Left lung (tissue), 10 donors: ENCODE data around the gene HMGCS2. TPM values are rescaled to one million over a fixed set of nuclear protein-coding genes. Genes with fewer than 3 reads are reported as not detected.

ENCODE experiments used
- ATAC-seq: fragments of 200-7000 bp; cut with Tn5 transposase; one replicate; pipeline ENCODE4 v1.9.1; 2020; ENCODE audit warnings: moderate library complexity
- DNase-seq, 4 donors: peaks; one replicate each; pipeline ENCODE4 v3.0.0-alpha.2; 2013 to 2020
- H3K27ac ChIP-seq, 2 donors: fragments of 200-600 bp; sonication (generic) in 1 of 2; one replicate each; pipeline versions ENCODE4 v1.5.0 to v1.8.0; 2020 to 2021
- H3K27me3 ChIP-seq, 2 donors: fragments of 200-600 bp; sonication (generic) in 1 of 2; one replicate each; pipeline versions ENCODE4 v1.5.0 to v1.8.0; 2020 to 2021
- H3K36me3 ChIP-seq, 2 donors: fragments of 200-600 bp; sonication (generic) in 1 of 2; one replicate each; pipeline versions ENCODE4 v1.5.0 to v1.8.0; 2020 to 2021
- H3K4me1 ChIP-seq, 2 donors: fragments of 200-600 bp; one replicate each; pipeline ENCODE4 v1.8.0; 2021
- H3K4me3 ChIP-seq, 2 donors: fragments of 200-600 bp; sonication (generic) in 1 of 2; one replicate each; pipeline versions ENCODE4 v1.5.0 to v1.8.0; 2020 to 2021; ENCODE audit warnings: mild to moderate bottlenecking in 1 of 2
- H3K9me3 ChIP-seq, 2 donors: fragments of 200-600 bp; sonication (generic) in 1 of 2; one replicate each; pipeline versions ENCODE4 v1.5.0 to v1.8.0; 2020 to 2021
- intact Hi-C, 2 donors: fragments of 100-400 bp; cut with DNase I; formaldehyde crosslinking; loops; one replicate each; pipeline versions ENCODE4 v1.11.2 to v1.14.2; 2022
- polyA plus RNA-seq, 6 donors: library from polyadenylated mRNA; unstranded; fragments of 120-200 nt; gene quantifications; one replicate each; pipeline ENCODE4 v1.2.1, GENCODE V29; 2013; ENCODE audit not compliant: insufficient read length in 6 of 6
- total RNA-seq, 2 donors: library from RNA; stranded (reverse); fragmentation: NEBNext Ultra II Directional; extraction: Animal tissue kit (Norgen Biotek cat#: 25700); gene quantifications; one replicate each; pipeline ENCODE4 v1.2.1, GENCODE V29; 2021
- TF ChIP-seq, protein P1 (sequence below), 2 donors: fragments of 200-600 bp; sonication (generic) in 1 of 2; IDR thresholded peaks; one replicate each; pipeline versions ENCODE4 v1.5.0 to v1.8.0; 2021; ENCODE audit warnings: antibody characterized with exemption in 2 of 2
- donor health status: DM: no; HTN: yes; CAD: no.
- donor health status: DM: no; HTN: no; CAD: no.

The HMGCS2 gene
- total and polyA plus RNA-seq, 8 donors = 0.26 to 1.2 (median 0.58) TPM; not detected in 1

DNA sequence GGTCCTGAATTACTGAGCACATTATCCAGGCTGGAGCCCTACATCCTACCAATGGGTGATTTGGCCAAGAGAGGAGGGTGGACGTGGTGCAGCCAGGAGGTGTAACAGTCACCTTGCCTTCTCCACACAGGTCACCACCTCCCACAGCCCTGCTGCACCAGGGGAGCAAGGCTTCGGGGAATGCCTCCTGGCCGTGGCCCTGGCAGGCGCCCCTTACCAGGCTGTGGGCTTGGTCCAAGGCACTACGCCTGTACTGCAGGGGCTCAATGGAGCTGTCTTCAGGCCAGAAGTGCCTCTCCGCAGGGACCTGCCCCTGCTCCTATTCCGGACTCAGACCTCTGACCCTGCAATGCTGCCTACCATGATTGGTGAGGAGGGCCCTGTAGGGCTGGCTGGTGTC lies 26.0 kb downstream of the HMGCS2 start:
- ATAC-seq (no peak), DNase-seq (no peak)
- intact Hi-C loops = no loop called here
- Histone ChIP-seq H3K9me3 (no peaks in the 10 kb centered on the region), H3K4me3 (no peak overlapping the region), H3K4me1 (no peaks in the 10 kb centered on the region), H3K27me3 (no peaks in the 10 kb centered on the region), H3K36me3 (peaks cover 0 to 9% of the 10 kb centered on the region in 2 donors), H3K27ac (no peak overlapping the region)
- TF ChIP-seq, protein P1, sequence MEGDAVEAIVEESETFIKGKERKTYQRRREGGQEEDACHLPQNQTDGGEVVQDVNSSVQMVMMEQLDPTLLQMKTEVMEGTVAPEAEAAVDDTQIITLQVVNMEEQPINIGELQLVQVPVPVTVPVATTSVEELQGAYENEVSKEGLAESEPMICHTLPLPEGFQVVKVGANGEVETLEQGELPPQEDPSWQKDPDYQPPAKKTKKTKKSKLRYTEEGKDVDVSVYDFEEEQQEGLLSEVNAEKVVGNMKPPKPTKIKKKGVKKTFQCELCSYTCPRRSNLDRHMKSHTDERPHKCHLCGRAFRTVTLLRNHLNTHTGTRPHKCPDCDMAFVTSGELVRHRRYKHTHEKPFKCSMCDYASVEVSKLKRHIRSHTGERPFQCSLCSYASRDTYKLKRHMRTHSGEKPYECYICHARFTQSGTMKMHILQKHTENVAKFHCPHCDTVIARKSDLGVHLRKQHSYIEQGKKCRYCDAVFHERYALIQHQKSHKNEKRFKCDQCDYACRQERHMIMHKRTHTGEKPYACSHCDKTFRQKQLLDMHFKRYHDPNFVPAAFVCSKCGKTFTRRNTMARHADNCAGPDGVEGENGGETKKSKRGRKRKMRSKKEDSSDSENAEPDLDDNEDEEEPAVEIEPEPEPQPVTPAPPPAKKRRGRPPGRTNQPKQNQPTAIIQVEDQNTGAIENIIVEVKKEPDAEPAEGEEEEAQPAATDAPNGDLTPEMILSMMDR (IDR thresholded peaks at IDR 0.05) = no peak

DNA sequence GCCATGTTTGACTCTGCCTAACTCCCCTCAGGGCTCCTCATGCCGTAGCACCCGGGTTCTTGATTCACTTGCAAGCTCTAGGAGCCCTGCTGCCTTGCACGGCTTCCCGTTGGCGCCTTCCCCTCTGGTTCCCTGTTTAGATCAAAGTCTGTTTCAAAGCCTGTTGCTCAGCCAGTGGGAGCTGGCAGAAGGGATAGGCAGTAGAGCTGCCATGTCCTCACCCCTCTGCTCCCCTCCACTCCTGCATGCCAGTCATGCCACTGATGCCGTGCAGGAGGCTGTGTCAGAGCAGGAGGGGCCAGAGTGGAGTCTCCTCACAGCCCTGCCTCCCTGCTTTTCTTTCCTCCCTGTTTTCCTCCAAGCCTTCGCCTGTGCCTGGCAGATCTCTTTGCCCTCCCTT lies 26.5 kb downstream of the HMGCS2 start:
- intact Hi-C loops = no loop called here
- peak; percentile 55 for ATAC-seq
- no peak overlapping the region for H3K4me3 ChIP-seq
- no peaks in the 10 kb centered on the region for H3K27me3 ChIP-seq
- TF ChIP-seq, protein P1 (IDR thresholded peaks at IDR 0.05) = no peak
- no peaks in the 10 kb centered on the region for H3K4me1 ChIP-seq
- H3K27ac ChIP-seq = no peak overlapping the region
- peaks cover 0 to 9% of the 10 kb centered on the region in 2 donors for H3K36me3 ChIP-seq
- H3K9me3 ChIP-seq = no peaks in the 10 kb centered on the region
- DNase-seq = no peak

DNA sequence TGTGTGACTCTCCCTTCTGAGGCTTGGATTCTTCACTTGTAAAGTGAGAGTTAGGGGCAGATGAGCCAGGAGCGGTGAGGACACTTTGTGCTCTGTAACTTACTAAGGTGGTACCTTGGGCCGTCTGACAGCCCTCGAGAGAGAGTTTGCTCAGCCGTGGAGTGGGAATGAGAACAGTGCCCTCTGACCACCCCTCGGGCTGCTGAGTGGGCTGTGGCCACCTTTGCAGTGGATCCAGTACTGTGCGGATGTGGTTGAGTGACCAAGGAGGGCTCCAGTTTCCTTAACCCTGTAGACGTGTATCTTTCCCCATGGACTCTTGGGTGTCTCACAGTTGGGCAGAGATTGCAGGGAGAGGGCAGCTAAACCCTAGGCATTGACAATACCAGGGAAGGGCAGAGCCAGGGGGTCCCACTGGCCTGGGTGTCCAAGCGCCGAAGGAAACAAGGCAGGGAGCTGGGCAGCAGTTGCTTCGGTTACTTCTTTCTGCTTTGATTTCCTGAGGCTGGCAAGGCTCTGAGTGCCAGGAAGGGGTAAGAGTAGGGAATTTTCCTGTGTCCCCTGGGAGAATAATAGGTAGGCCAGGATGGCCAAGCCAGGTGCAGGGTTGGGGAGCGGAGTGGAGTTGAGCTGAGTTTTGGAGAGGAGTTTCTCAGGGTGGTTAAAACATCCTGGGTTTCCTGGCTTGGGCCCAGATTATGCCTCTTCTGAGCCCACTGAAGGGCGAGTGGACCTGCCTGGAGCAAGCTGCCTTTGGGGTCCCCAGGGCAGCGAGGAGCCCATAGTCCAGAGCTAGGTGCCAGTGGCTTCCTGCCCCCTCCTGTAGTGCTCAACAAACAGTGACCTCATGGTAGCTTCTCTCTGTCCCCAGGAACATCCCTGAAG lies 27.6 kb downstream of the HMGCS2 start:
- ATAC-seq = no peak
- intact Hi-C loops = no loop called here

DNA sequence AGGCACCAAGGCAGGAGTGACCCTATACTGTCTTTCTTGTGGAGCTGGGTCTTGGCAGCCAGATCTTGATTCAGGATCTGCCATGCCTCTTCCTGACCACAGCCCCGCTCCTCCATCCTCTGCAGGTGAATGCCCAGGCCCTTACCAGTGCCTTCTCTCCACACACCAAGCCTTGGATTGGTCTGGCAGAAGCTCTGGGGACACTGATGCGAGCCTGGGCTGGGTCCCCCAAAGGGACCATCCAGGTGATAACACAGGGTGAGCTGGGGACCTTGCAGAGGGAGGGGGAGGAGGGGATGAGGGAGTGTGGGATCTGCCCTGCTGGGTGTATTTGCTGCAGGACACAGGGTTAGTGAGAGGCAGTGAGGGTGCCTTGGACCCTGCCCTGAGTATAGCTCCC lies 28.4 kb downstream of the HMGCS2 start:
- H3K4me3 ChIP-seq = no peak overlapping the region
- no peaks in the 10 kb centered on the region for H3K4me1 ChIP-seq
- no peaks in the 10 kb centered on the region for H3K27me3 ChIP-seq
- intact Hi-C loops = no loop called here
- peaks cover 0 to 15% of the 10 kb centered on the region in 2 donors for H3K36me3 ChIP-seq
- H3K27ac ChIP-seq = no peak overlapping the region
- TF ChIP-seq, protein P1 (IDR thresholded peaks at IDR 0.05) = no peak
- H3K9me3 ChIP-seq = no peaks in the 10 kb centered on the region
- DNase-seq = no peak
- no peak for ATAC-seq

More for the DNA sequence above, 27.6 kb downstream of the HMGCS2 start:
- H3K4me1 ChIP-seq = no peaks in the 10 kb centered on the region
- DNase-seq = no peak
- H3K9me3 ChIP-seq = no peaks in the 10 kb centered on the region
- TF ChIP-seq, protein P1 (IDR thresholded peaks at IDR 0.05) = no peak
- peaks cover 0 to 9% of the 10 kb centered on the region in 2 donors for H3K36me3 ChIP-seq
- no peak overlapping the region for H3K27ac ChIP-seq
- no peak overlapping the region for H3K4me3 ChIP-seq
- no peaks in the 10 kb centered on the region for H3K27me3 ChIP-seq

DNA sequence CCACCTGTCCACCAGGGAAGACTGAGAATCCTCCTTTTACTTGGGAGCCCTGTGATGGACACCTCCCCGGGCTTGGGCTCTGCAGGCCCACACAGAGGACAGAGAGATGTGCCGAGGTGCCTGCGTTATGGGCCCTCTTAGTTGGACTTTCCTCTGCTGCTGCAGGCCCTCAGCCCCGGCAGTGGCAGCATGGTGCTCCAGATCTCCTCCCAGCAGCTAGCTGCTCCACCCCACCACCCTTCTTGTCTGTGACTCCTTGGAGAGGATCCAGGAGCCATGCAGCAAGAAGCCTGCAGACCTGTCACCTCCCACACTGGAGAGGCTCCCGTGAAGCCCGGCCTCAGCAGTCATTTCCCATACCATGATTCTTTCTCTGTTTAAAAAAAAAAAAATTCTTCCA lies 29.6 kb downstream of the HMGCS2 start:
- Histone ChIP-seq H3K27me3 (no peaks in the 10 kb centered on the region), H3K4me1 (no peaks in the 10 kb centered on the region), H3K36me3 (peaks cover 0 to 22% of the 10 kb centered on the region in 2 donors), H3K27ac (no peak overlapping the region), H3K9me3 (no peaks in the 10 kb centered on the region), H3K4me3 (no peak overlapping the region)
- intact Hi-C loops = no loop called here
- TF ChIP-seq, protein P1 (IDR thresholded peaks at IDR 0.05) = no peak
- ATAC-seq (peak; percentile 34), DNase-seq (no peak)
